ENCODE measurements around the gene SCUBE1.

GRCh38 chr22:43202326-43202725 lies 140.8 kb downstream of the SCUBE1 start:
- TF ChIP-seq, protein P1, sequence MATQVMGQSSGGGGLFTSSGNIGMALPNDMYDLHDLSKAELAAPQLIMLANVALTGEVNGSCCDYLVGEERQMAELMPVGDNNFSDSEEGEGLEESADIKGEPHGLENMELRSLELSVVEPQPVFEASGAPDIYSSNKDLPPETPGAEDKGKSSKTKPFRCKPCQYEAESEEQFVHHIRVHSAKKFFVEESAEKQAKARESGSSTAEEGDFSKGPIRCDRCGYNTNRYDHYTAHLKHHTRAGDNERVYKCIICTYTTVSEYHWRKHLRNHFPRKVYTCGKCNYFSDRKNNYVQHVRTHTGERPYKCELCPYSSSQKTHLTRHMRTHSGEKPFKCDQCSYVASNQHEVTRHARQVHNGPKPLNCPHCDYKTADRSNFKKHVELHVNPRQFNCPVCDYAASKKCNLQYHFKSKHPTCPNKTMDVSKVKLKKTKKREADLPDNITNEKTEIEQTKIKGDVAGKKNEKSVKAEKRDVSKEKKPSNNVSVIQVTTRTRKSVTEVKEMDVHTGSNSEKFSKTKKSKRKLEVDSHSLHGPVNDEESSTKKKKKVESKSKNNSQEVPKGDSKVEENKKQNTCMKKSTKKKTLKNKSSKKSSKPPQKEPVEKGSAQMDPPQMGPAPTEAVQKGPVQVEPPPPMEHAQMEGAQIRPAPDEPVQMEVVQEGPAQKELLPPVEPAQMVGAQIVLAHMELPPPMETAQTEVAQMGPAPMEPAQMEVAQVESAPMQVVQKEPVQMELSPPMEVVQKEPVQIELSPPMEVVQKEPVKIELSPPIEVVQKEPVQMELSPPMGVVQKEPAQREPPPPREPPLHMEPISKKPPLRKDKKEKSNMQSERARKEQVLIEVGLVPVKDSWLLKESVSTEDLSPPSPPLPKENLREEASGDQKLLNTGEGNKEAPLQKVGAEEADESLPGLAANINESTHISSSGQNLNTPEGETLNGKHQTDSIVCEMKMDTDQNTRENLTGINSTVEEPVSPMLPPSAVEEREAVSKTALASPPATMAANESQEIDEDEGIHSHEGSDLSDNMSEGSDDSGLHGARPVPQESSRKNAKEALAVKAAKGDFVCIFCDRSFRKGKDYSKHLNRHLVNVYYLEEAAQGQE (IDR thresholded peaks at IDR 0.05; ENCODE audit: unreplicated experiment): no peak
- TF ChIP-seq, protein P2, sequence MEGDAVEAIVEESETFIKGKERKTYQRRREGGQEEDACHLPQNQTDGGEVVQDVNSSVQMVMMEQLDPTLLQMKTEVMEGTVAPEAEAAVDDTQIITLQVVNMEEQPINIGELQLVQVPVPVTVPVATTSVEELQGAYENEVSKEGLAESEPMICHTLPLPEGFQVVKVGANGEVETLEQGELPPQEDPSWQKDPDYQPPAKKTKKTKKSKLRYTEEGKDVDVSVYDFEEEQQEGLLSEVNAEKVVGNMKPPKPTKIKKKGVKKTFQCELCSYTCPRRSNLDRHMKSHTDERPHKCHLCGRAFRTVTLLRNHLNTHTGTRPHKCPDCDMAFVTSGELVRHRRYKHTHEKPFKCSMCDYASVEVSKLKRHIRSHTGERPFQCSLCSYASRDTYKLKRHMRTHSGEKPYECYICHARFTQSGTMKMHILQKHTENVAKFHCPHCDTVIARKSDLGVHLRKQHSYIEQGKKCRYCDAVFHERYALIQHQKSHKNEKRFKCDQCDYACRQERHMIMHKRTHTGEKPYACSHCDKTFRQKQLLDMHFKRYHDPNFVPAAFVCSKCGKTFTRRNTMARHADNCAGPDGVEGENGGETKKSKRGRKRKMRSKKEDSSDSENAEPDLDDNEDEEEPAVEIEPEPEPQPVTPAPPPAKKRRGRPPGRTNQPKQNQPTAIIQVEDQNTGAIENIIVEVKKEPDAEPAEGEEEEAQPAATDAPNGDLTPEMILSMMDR (conservative IDR thresholded peaks at IDR 0.05; ENCODE audit: low read depth in 2 of 2): no peak
- no peak for TF ChIP-seq POLR2AphosphoS5 (IDR thresholded peaks at IDR 0.05; ENCODE audit: low read depth)
- no peak for TF ChIP-seq EZH2phosphoT487 (IDR thresholded peaks at IDR 0.05; ENCODE audit: unreplicated experiment)
- no peak for TF ChIP-seq EZH2 (IDR thresholded peaks at IDR 0.05; ENCODE audit: low read depth, unreplicated experiment)
- no peak for TF ChIP-seq JUNB (IDR thresholded peaks at IDR 0.05; ENCODE audit: unreplicated experiment)
- TF ChIP-seq ZNF331 (CRISPR knock-in tag; IDR thresholded peaks at IDR 0.05; ENCODE audit: low read depth): no peak
- TF ChIP-seq CREB1 (CRISPR knock-in tag; IDR thresholded peaks at IDR 0.05; ENCODE audit: low read depth): no peak
- no peak for TF ChIP-seq ZNF114 (CRISPR knock-in tag; IDR thresholded peaks at IDR 0.05)
- TF ChIP-seq, protein P3, sequence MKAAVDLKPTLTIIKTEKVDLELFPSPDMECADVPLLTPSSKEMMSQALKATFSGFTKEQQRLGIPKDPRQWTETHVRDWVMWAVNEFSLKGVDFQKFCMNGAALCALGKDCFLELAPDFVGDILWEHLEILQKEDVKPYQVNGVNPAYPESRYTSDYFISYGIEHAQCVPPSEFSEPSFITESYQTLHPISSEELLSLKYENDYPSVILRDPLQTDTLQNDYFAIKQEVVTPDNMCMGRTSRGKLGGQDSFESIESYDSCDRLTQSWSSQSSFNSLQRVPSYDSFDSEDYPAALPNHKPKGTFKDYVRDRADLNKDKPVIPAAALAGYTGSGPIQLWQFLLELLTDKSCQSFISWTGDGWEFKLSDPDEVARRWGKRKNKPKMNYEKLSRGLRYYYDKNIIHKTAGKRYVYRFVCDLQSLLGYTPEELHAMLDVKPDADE (IDR thresholded peaks at IDR 0.05): no peak
- TF ChIP-seq NANOG (IDR thresholded peaks at IDR 0.05; ENCODE audit: borderline replicate concordance): no peak
